GM23338 (cell line): ENCODE results near the gene CCDC24. TPM values are rescaled to one million over a fixed set of nuclear protein-coding genes. Genes with fewer than 3 reads are reported as not detected.

Experiments
- ATAC-seq: fragments of 200-7000 bp; cut with Tn5 transposase; 3 replicates; pipeline ENCODE4 v1.9.1; 2020
- DNase-seq: peaks from one replicate; pipeline ENCODE4 v3.0.0-alpha.2; 2015; ENCODE audit warnings: low spot score
- H2AFZ ChIP-seq: fragments of 200-600 bp; sonication (generic); 2 replicates; pipeline ENCODE4 v1.8.0; 2016; ENCODE audit warnings: antibody characterized with exemption, mild to moderate bottlenecking, moderate library complexity
- H3F3A ChIP-seq: fragments of 200-600 bp; sonication (generic); replicated peaks from 2 replicates; pipeline ENCODE4 v1.8.0; 2017; ENCODE audit warnings: antibody characterized with exemption, mixed run types, low read depth
- H3K27ac ChIP-seq: fragments of 200-600 bp; sonication (generic); 2 replicates; pipeline ENCODE4 v1.6.1; 2016; ENCODE audit warnings: low read depth
- H3K27me3 ChIP-seq: fragments of 200-600 bp; sonication (generic); 2 replicates; pipeline ENCODE4 v1.8.0; 2016; ENCODE audit warnings: mild to moderate bottlenecking, mixed run types, moderate library complexity; ENCODE audit not compliant: insufficient read depth
- H3K36me3 ChIP-seq: fragments of 200-600 bp; sonication (generic); 2 replicates; pipeline ENCODE4 v1.8.0; 2016; ENCODE audit warnings: mild to moderate bottlenecking; ENCODE audit not compliant: insufficient read depth
- H3K4me1 ChIP-seq: fragments of 200-600 bp; sonication (generic); 2 replicates; pipeline ENCODE4 v1.8.0; 2016; ENCODE audit warnings: mild to moderate bottlenecking, moderate library complexity; ENCODE audit not compliant: insufficient read depth
- H3K4me2 ChIP-seq: fragments of 200-600 bp; sonication (generic); 2 replicates; pipeline ENCODE4 v1.7.1; 2017; ENCODE audit warnings: mixed run types
- H3K4me3 ChIP-seq: fragments of 200-600 bp; sonication (generic); 2 replicates; pipeline ENCODE4 v1.6.1; 2016; ENCODE audit warnings: mixed run types
- H3K79me2 ChIP-seq: fragments of 200-600 bp; sonication (generic); replicated peaks from 2 replicates; pipeline ENCODE4 v1.8.0; 2017; ENCODE audit warnings: mild to moderate bottlenecking; ENCODE audit not compliant: insufficient read depth
- H3K9me2 ChIP-seq: fragments of 200-600 bp; sonication (generic); 2 replicates; pipeline ENCODE4 v1.8.0; 2017; ENCODE audit not compliant: insufficient read depth
- H4K20me1 ChIP-seq: fragments of 200-600 bp; sonication (generic); replicated peaks from 2 replicates; pipeline ENCODE4 v1.8.0; 2017; ENCODE audit warnings: mild to moderate bottlenecking; ENCODE audit not compliant: insufficient read depth
- H3K27ac Mint-ChIP-seq: 2 replicates; pipeline ENCODE4 v1.8.0; 2020; ENCODE audit warnings: inconsistent platforms, mild to moderate bottlenecking, moderate library complexity, mixed read lengths
- H3K27me3 Mint-ChIP-seq: 3 replicates; pipeline ENCODE4 v1.8.0; 2022; ENCODE audit warnings: low read depth, mild to moderate bottlenecking, moderate library complexity, mixed read lengths, inconsistent platforms; ENCODE audit not compliant: insufficient read depth, poor library complexity
- H3K36me3 Mint-ChIP-seq: 3 replicates; pipeline ENCODE4 v1.8.0; 2021; ENCODE audit warnings: low read depth, mild to moderate bottlenecking, inconsistent platforms, moderate library complexity, mixed read lengths
- H3K4me1 Mint-ChIP-seq: 3 replicates; pipeline ENCODE4 v1.8.0; 2020; ENCODE audit warnings: mild to moderate bottlenecking, inconsistent platforms, mixed read lengths
- H3K4me3 Mint-ChIP-seq: 3 replicates; pipeline ENCODE4 v1.8.0; 2021; ENCODE audit warnings: moderate library complexity, mild to moderate bottlenecking, inconsistent platforms, mixed read lengths
- H3K9me3 Mint-ChIP-seq: 3 replicates; pipeline ENCODE4 v1.8.0; 2020; ENCODE audit warnings: moderate library complexity, mild to moderate bottlenecking, inconsistent platforms, mixed read lengths
- CREB1 ChIP-seq: fragments of 250-450 bp; sonication (Bioruptor Pico); IDR thresholded peaks from 2 replicates; pipeline ENCODE4 v1.5.0; 2020; ENCODE audit warnings: low read depth, mild to moderate bottlenecking, moderate library complexity
- EZH2 ChIP-seq: fragments of 200-600 bp; sonication (generic); IDR thresholded peaks from one replicate; pipeline ENCODE4 v1.8.0; 2017; ENCODE audit warnings: antibody characterized with exemption, mild to moderate bottlenecking, low read depth; ENCODE audit not compliant: unreplicated experiment
- EZH2phosphoT487 ChIP-seq: fragments of 200-600 bp; sonication (generic); IDR thresholded peaks from one replicate; pipeline ENCODE4 v1.8.1; 2018; ENCODE audit warnings: antibody characterized with exemption; ENCODE audit not compliant: unreplicated experiment
- NANOG ChIP-seq: IDR thresholded peaks from 2 replicates; pipeline ENCODE4 v1.6.1; 2016; ENCODE audit warnings: antibody characterized with exemption, borderline replicate concordance
- POLR2AphosphoS5 ChIP-seq: IDR thresholded peaks from 2 replicates; pipeline ENCODE4 v1.6.1; 2016; ENCODE audit warnings: antibody characterized with exemption, low read depth
- STAT1 ChIP-seq: IDR thresholded peaks from one replicate; pipeline ENCODE4 v1.6.1; 2016; ENCODE audit warnings: antibody characterized with exemption; ENCODE audit not compliant: unreplicated experiment
- ZNF114 ChIP-seq: fragments of 250-450 bp; sonication (Bioruptor Pico); IDR thresholded peaks from 2 replicates; pipeline ENCODE4 v1.5.0; 2020; ENCODE audit warnings: mild to moderate bottlenecking, moderate library complexity
- polyA plus RNA-seq: library from polyadenylated mRNA; unstranded; fragments of >200 nt; fragmentation: Nextera tagmentation; extraction: Ambion mirVana; gene quantifications from 2 replicates; pipeline ENCODE4 v1.2.1, GENCODE V29; 2016
- total RNA-seq: library from RNA; depleted of rRNA; stranded (reverse); fragments of >200 nt; shearing (Covaris generic); gene quantifications from 2 replicates; pipeline ENCODE4 v1.2.3, GENCODE V29; 2014
- TF ChIP-seq, protein P1 (sequence below): IDR thresholded peaks from 2 replicates; pipeline ENCODE4 v1.6.1; 2016; ENCODE audit warnings: antibody characterized with exemption
- TF ChIP-seq, protein P2 (sequence below): fragments of 250-450 bp; sonication (Bioruptor Pico); IDR thresholded peaks from 2 replicates; pipeline ENCODE4 v1.5.0; 2020; ENCODE audit warnings: mild to moderate bottlenecking, moderate library complexity

The CCDC24 gene
- total and polyA plus RNA-seq, 2 experiments from 2014 or later, result 8.3 to 17.2 TPM

DNA sequence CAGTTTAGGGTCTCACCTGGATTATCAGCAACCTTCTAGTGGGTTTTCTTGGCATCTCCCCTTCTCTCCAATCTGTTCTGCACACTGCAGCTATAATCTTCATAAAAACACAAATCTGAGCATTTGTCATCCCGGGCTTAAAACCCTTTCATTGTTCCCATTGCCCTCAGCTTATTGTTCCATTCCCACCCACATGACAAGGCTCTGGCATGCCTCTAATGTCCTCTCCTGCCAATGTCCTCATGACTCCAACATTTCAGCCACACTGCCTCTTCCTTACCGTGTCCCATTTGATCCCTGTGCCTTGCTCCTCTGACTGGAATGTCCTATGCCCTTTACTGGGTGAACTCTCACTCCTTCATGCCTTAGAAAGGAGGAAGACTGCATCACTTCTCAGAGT is 29.1 kb upstream of the CCDC24 start:
- Histone ChIP-seq H3K79me2 (no peaks in the 10 kb centered on the region), H3K9me2 (no peaks in the 10 kb centered on the region), H3K4me3 (no peak overlapping the region), H2AFZ (no peak overlapping the region), H3K36me3 (no peaks in the 10 kb centered on the region), H3K27me3 (no peaks in the 10 kb centered on the region), H4K20me1 (no peaks in the 10 kb centered on the region), H3K27ac (no peak overlapping the region), H3F3A (no peaks in the 10 kb centered on the region), H3K4me1 (no peaks in the 10 kb centered on the region), H3K4me2 (no peak overlapping the region)
- H3K36me3 Mint-ChIP-seq, result no peaks in the 10 kb centered on the region; the same call in 1 of the 3 replicates
- H3K4me3 Mint-ChIP-seq, result no peak overlapping the region
- H3K27me3 Mint-ChIP-seq, result peaks cover 3% of the 10 kb centered on the region
- ATAC-seq (no peak), DNase-seq (no peak)
- no peak overlapping the region for H3K27ac Mint-ChIP-seq
- H3K9me3 Mint-ChIP-seq, result no peaks in the 10 kb centered on the region
- no peaks in the 10 kb centered on the region for H3K4me1 Mint-ChIP-seq
- TF ChIP-seq ZNF114 (CRISPR knock-in tag) (no peak), STAT1 (no peak), NANOG (no peak), POLR2AphosphoS5 (no peak), EZH2 (no peak), CREB1 (CRISPR knock-in tag) (no peak), EZH2phosphoT487 (no peak)
- TF ChIP-seq, protein P1, sequence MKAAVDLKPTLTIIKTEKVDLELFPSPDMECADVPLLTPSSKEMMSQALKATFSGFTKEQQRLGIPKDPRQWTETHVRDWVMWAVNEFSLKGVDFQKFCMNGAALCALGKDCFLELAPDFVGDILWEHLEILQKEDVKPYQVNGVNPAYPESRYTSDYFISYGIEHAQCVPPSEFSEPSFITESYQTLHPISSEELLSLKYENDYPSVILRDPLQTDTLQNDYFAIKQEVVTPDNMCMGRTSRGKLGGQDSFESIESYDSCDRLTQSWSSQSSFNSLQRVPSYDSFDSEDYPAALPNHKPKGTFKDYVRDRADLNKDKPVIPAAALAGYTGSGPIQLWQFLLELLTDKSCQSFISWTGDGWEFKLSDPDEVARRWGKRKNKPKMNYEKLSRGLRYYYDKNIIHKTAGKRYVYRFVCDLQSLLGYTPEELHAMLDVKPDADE, result no peak
- TF ChIP-seq, protein P2, sequence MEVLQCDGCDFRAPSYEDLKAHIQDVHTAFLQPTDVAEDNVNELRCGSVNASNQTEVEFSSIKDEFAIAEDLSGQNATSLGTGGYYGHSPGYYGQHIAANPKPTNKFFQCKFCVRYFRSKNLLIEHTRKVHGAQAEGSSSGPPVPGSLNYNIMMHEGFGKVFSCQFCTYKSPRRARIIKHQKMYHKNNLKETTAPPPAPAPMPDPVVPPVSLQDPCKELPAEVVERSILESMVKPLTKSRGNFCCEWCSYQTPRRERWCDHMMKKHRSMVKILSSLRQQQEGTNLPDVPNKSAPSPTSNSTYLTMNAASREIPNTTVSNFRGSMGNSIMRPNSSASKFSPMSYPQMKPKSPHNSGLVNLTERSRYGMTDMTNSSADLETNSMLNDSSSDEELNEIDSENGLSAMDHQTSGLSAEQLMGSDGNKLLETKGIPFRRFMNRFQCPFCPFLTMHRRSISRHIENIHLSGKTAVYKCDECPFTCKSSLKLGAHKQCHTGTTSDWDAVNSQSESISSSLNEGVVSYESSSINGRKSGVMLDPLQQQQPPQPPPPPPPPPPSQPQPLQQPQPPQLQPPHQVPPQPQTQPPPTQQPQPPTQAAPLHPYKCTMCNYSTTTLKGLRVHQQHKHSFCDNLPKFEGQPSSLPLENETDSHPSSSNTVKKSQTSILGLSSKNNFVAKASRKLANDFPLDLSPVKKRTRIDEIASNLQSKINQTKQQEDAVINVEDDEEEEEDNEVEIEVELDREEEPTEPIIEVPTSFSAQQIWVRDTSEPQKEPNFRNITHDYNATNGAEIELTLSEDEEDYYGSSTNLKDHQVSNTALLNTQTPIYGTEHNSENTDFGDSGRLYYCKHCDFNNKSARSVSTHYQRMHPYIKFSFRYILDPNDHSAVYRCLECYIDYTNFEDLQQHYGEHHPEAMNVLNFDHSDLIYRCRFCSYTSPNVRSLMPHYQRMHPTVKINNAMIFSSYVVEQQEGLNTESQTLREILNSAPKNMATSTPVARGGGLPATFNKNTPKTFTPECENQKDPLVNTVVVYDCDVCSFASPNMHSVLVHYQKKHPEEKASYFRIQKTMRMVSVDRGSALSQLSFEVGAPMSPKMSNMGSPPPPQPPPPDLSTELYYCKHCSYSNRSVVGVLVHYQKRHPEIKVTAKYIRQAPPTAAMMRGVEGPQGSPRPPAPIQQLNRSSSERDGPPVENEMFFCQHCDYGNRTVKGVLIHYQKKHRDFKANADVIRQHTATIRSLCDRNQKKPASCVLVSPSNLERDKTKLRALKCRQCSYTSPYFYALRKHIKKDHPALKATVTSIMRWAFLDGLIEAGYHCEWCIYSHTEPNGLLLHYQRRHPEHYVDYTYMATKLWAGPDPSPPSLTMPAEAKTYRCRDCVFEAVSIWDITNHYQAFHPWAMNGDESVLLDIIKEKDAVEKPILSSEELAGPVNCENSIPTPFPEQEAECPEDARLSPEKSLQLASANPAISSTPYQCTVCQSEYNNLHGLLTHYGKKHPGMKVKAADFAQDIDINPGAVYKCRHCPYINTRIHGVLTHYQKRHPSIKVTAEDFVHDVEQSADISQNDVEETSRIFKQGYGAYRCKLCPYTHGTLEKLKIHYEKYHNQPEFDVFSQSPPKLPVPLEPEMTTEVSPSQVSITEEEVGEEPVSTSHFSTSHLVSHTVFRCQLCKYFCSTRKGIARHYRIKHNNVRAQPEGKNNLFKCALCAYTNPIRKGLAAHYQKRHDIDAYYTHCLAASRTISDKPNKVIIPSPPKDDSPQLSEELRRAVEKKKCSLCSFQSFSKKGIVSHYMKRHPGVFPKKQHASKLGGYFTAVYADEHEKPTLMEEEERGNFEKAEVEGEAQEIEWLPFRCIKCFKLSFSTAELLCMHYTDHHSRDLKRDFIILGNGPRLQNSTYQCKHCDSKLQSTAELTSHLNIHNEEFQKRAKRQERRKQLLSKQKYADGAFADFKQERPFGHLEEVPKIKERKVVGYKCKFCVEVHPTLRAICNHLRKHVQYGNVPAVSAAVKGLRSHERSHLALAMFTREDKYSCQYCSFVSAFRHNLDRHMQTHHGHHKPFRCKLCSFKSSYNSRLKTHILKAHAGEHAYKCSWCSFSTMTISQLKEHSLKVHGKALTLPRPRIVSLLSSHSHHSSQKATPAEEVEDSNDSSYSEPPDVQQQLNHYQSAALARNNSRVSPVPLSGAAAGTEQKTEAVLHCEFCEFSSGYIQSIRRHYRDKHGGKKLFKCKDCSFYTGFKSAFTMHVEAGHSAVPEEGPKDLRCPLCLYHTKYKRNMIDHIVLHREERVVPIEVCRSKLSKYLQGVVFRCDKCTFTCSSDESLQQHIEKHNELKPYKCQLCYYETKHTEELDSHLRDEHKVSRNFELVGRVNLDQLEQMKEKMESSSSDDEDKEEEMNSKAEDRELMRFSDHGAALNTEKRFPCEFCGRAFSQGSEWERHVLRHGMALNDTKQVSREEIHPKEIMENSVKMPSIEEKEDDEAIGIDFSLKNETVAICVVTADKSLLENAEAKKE, result no peak
